IPS-18c (cell line): ENCODE data around the gene KLHL17.
"Not testable (repeated sequence)": the region's sequence is repeated elsewhere in the genome, so short reads cannot be mapped to it uniquely, and the experiment has no call there.

Experiments used
- H3K4me3 ChIP-seq: 2 replicates; pipeline ENCODE4 v1.7.0; 2013; ENCODE audit warnings: low read depth, mild to moderate bottlenecking, low read length, moderate library complexity; ENCODE audit not compliant: insufficient read depth
- H3K9me3 ChIP-seq: one replicate; pipeline ENCODE4 v1.6.1; 2013; ENCODE audit warnings: mild to moderate bottlenecking, low read length, moderate library complexity; ENCODE audit not compliant: control insufficient read depth, insufficient read depth

KLHL17 gene

GRCh38 chr1:981491-981954, 21.1 kb downstream of the KLHL17 start:
- H3K4me3 ChIP-seq, result no peak overlapping the region
- H3K9me3 ChIP-seq, result no peaks in the 10 kb centered on the region

DNA sequence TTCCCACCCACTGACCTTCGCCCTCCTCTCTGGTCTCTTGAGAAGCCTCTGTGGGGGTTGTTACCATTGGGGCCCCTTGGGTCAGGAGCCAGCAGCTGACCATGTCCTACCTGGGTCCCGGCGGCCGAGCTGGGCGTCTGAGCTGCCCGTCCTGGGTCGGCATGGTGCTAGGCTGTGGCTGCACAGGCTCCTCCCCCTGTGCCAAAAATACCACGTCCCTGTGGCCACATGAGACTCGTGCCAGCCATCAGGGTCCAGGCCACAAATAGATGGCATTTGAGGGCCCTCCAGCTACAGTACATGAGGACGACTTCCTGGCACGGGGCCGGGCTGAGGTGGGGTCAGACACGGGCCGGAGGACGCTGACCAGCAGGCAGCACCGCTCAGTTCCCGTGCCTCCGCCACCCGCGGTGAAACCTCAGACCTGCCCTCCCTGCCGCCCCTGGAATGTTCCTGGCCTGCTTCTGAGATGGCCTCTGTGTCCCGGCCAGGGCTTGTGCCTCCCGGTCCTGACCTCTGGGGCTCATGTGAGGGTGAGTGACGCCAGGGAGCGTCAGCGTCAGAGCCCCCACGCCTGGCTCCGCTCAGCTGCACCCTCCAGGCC, 21.7 kb downstream of the KLHL17 start, which contains the start of gene PERM1:
PERM1 (minus strand) TSS at position 139 of the 604 bp plus-strand sequence. CDS start 1,064 bp downstream, outside the sequence.
- no peak within 1 kb of the TSS for H3K4me3 ChIP-seq
- H3K9me3 ChIP-seq, result no peaks in the 10 kb centered on the region

GRCh38 chr1:982765-983436, 22.5 kb downstream of the KLHL17 start:
- Histone ChIP-seq H3K4me3 (no peak overlapping the region), H3K9me3 (no peaks in the 10 kb centered on the region)

DNA sequence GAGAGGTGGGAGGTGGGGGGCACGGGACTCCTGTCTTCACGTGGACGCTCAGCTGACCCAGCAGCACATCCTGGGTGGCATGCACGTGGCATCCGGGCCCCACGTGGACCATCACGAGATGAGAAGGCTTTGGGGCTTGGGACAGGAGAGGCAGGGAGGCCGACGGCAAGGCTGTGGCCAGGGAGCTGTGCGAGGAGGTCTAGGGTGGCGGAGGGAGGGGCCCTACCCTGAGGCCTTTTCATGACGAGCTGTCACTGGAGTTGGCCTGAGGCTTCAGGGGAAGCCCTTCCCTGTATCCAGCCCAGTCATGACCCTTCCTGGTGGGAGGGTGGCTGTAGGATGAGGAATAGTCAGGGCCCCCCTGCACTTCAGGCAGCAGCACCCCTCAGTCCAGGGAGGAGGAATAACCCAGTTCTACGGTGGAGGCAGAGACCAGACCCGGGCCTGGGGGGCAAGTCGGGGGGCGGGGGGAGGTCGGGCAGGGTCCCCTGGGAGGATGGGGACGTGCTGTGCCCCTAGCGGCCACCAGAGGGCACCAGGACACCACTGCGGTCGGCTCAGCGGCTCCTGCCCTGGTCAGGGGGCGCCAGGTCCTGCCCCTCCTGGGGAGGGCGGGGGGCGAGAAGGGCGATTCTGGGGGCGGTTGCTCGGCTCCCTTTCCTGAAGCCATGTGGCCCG, 23.6 kb downstream of the KLHL17 start:
- no peaks in the 10 kb centered on the region for H3K9me3 ChIP-seq
- H3K4me3 ChIP-seq, result no peak overlapping the region

DNA sequence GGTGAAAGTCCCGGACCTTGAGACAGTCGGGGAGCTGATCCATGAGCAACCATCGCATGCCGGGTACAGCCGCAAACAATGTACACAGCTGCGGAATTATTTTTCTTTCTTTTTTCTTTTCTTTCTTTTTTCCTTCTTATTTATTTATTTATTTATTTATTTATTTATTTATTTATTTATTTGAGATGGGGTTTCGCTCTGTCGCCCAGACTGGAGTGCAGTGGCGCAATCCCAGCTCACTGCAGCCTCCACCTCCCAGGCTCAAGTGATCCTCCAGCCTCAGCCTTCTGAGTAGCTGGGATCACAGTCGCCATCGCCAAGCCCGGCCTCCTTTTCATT, 24.1 kb downstream of the KLHL17 start:
- no peaks in the 10 kb centered on the region for H3K9me3 ChIP-seq
- no peak overlapping the region for H3K4me3 ChIP-seq

DNA sequence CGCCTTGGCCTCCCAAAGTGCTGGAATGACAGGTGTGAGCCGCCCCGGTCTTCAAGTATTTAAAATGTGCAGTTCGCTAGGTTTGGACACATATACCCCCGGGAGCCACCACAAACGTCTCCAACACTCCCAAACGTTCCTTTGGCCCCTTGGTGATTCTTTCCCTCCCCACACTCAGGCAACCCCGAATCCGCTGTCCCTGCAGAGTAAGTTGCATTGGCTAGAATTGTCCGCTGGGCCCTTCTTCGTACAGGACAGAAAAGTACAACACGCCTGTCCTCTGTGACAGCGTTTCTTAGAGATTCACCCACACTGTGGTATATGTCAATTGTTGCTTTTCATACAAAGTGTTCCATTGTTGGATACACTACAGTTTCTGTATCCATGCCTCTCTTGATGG, 24.7 kb downstream of the KLHL17 start:
- no peak overlapping the region for H3K4me3 ChIP-seq
- no peaks in the 10 kb centered on the region for H3K9me3 ChIP-seq

- H3K4me3 ChIP-seq, H3K9me3 ChIP-seq: not testable (repeated sequence)
Measured at GRCh38 chr1:988061-988460, 27.7 kb downstream of the KLHL17 start.

- H3K9me3 ChIP-seq, H3K4me3 ChIP-seq: not testable (repeated sequence)
Measured at GRCh38 chr1:991275-991674, 30.9 kb downstream of the KLHL17 start.

DNA sequence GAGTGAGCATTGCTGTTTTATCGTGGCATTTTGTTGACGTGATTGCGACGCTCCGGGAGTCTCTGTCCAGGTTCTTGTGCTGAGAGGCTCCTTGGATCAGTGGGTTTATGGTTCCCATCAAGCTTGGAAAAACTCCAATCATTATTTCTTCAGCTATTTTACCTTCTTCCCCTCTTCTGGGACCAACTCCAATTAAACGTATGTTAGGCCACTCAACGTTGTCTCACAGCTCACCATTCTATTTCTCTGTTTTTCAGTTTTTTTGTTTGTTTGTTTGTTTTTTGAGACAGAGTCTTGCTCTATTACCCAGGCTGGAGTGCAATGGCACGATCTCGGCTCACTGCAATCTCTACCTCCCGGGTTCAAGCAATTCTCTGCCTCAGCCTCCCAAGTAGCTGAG, 31.5 kb downstream of the KLHL17 start:
- Histone ChIP-seq H3K9me3 (peaks cover 2% of the 10 kb centered on the region), H3K4me3 (no peak overlapping the region)

DNA sequence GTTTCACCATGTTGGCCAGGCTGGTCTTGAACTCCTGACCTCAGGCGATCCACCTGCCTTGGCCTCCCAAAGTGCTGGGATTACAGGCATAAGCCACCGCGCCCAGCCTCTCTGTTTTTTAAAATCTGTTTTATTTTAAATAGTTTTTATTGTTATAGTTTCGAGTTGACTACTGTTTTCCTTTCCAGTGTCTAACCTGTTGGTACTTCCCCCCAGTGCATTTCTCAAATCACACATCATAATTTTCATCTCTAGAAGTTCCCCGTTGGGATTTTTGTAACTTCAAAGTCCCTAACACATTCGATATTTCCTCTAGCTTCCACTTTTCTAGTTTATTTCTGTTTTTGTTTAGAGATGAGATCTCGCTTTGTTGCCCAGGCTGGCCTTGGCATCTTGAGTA, 32.0 kb downstream of the KLHL17 start:
- H3K4me3 ChIP-seq, result no peak overlapping the region
- H3K9me3 ChIP-seq, result peaks cover 2% of the 10 kb centered on the region

GRCh38 chr1:993379-993995, 33.1 kb downstream of the KLHL17 start:
- H3K4me3 ChIP-seq, result no peak overlapping the region
- H3K9me3 ChIP-seq, result peaks cover 2% of the 10 kb centered on the region

DNA sequence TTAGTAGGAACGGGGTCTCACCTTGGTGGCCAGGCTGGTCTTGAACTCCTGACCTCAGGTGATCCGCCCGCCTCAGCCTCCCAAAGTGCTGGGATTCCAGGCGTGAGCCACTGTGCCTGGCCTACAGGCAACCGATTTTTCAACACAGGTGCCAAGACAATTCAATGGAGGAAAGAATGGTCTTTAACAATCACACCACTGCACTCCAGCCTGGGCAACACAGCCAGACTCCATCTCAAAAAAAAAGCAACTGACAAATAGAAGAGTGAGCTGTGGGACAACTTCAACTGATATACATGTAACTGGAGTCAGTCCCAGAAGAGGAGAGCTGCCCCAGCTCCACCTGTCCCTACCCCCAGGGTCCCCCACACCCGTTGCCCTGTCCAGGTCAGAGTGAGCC, 34.2 kb downstream of the KLHL17 start:
- not testable (repeated sequence) for H3K4me3 ChIP-seq, H3K9me3 ChIP-seq

- no peak overlapping the region for H3K4me3 ChIP-seq
- peaks cover 2% of the 10 kb centered on the region for H3K9me3 ChIP-seq
Measured at GRCh38 chr1:995665-996633, 35.6 kb downstream of the KLHL17 start.

DNA sequence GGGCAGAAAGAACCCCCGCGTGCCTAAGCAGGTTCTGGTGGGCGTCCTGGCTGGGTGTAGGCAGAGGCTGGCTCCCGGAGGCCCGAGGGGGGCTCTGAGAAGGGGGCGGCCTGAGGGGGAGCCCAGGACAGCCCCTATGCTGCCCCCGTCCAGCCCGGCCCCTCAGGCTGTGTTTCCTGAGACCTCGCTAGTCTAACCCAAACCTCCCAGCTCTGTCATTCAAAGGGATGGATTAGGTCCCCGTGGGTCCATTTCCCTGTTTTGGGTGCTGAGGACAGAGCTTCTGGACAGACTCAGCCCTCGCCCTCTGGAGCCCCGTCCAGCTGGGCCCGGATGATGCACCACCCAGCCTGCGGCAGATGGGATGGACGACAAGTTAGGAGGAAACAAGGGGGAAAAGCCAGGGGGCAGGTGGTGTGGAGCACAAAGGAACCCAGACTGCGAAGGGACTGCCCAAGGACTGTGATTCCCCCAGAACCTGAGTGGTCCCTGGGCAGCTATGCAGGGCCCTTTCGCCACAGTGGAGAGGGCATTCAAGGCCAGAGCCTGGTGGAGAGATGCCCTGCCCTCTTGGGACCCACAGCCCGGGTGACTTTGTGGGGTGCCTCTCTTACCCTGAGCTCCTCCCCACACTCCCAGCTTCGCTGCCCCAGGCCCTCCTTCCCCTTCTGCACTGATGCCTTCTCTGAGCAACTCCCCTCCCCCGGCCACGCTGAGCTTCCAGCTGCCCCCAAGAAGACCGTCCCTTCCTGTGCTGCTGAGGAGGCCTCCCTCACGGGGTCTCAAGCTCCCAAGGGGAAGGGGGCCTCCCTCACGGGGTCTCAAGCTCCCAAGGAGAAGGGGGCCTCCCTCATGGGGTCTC, 36.7 kb downstream of the KLHL17 start:
- Histone ChIP-seq H3K4me3 (no peak overlapping the region), H3K9me3 (peaks cover 2% of the 10 kb centered on the region)

- Histone ChIP-seq H3K4me3 (no peak overlapping the region), H3K9me3 (peaks cover 2% of the 10 kb centered on the region)
Measured at GRCh38 chr1:997713-997992, 37.3 kb downstream of the KLHL17 start.

- H3K9me3 ChIP-seq, result peaks cover 2% of the 10 kb centered on the region
- H3K4me3 ChIP-seq, result peak overlapping the region; percentile 41
Measured at GRCh38 chr1:997993-998744, 37.8 kb downstream of the KLHL17 start.
